Measurements from ENCODE around the gene SH3RF3. TPM values are rescaled to one million over a fixed set of nuclear protein-coding genes. Genes with fewer than 3 reads are reported as not detected.

Gene SH3RF3
- polyA plus RNA-seq, 1 donor (not counting 4 experiments of a cell fraction or from before 2014, with no cell fraction given), result 0.08 TPM

DNA sequence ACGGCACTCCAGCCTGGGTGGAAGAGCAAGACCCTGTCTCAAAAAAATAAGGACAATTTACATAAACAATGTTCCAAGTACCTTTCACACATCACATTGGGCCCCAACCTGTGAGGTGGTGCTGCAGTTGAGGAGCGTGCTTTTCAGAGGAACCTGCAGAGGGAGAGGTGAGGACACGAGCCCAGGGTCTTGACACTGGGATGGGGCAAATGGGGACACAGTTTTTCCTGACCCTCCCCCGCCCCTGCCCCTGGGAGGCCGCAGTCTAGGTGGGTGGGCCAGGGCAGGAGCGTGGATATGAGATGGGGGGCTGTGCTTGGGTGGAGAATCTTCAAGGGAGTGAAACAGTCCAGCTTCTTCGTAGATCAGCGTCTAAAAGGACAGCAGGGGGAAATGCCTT is 371.9 kb downstream of the SH3RF3 start:
- H3K4me1 ChIP-seq (ENCODE audit: control insufficient read depth, extremely low read depth, insufficient read depth, low read length), result no peaks in the 10 kb centered on the region
- no peaks in the 10 kb centered on the region for H3K79me2 ChIP-seq (ENCODE audit: control insufficient read depth, insufficient read depth, low read length)
- H3K9me3 ChIP-seq (ENCODE audit: control insufficient read depth, low read depth, low read length), result no peaks in the 10 kb centered on the region
- no peaks in the 10 kb centered on the region for H4K20me1 ChIP-seq (ENCODE audit: control insufficient read depth, extremely low read depth, insufficient read depth, low read length)
- no peak overlapping the region for H2AFZ ChIP-seq (ENCODE audit: control insufficient read depth, low read length)
- DNase-seq (ENCODE audit: low read depth, low spot score), result no peak
- H3K9me1 ChIP-seq (ENCODE audit: control insufficient read depth, extremely low read depth, insufficient read depth, low read length), result no peaks in the 10 kb centered on the region
- H3K4me3 ChIP-seq (ENCODE audit: control insufficient read depth in 2 of 3, extremely low read depth in 1 of 3, insufficient read depth in 2 of 3, low read depth in 1 of 3, low read length in 3 of 3), result no peak overlapping the region
- no peak overlapping the region for H3K27ac ChIP-seq (ENCODE audit: control insufficient read depth, insufficient read depth, low read length)
- H3K9ac ChIP-seq (ENCODE audit: control insufficient read depth, extremely low read depth, insufficient read depth, low read length), result no peak overlapping the region
- no peak overlapping the region for H3K4me2 ChIP-seq (ENCODE audit: control insufficient read depth, extremely low read depth, insufficient read depth, low read depth, low read length)
- no peaks in the 10 kb centered on the region for H3K36me3 ChIP-seq (ENCODE audit: control insufficient read depth in 2 of 2, extremely low read depth in 1 of 2, insufficient read depth in 2 of 2, low read length in 2 of 2)
- FAIRE-seq, result no peak
- dilution Hi-C loops (cut with MboI; ENCODE audit: extremely low pct_ligation_motif_present, low sequenced_read_pairs), result no loop called here
- TF ChIP-seq CTCF (optimal IDR thresholded peaks at IDR 0.05 in 1 of 3, IDR thresholded peaks at IDR 0.05 in 1 of 3, conservative IDR thresholded peaks at IDR 0.05 in 1 of 3; ENCODE audit: extremely low read depth in 1 of 3, insufficient read depth in 2 of 3, low read length in 3 of 3) (no peak), EZH2 (IDR thresholded peaks at IDR 0.05; ENCODE audit: low read length) (no peak)
- H3K27me3 ChIP-seq (ENCODE audit: control insufficient read depth, extremely low read depth, insufficient read depth, low read length), result peaks cover 7% of the 10 kb centered on the region

DNA sequence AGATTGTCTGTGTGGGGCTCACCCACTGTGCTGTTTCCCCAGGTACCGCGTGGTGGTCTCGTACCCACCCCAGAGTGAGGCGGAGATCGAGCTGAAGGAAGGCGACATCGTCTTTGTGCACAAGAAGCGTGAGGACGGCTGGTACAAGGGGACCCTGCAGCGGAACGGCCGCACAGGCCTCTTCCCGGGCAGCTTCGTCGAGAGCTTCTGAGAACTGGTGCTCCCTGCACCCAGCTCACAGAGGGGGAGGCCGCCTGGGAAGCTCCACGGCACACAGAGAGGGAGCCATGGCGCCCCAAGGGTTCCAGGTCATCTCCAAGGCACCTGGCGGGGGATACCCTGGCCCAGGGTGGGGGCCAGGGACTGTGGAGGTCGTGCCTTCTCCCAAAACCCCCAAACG is 372.5 kb downstream of the SH3RF3 start:
- TF ChIP-seq EZH2 (IDR thresholded peaks at IDR 0.05; ENCODE audit: low read length) (no peak), CTCF (optimal IDR thresholded peaks at IDR 0.05 in 1 of 3, IDR thresholded peaks at IDR 0.05 in 1 of 3, conservative IDR thresholded peaks at IDR 0.05 in 1 of 3; ENCODE audit: extremely low read depth in 1 of 3, insufficient read depth in 2 of 3, low read length in 3 of 3) (no peak)
- Histone ChIP-seq H3K9me3 (ENCODE audit: control insufficient read depth, low read depth, low read length) (no peaks in the 10 kb centered on the region), H3K9me1 (ENCODE audit: control insufficient read depth, extremely low read depth, insufficient read depth, low read length) (no peaks in the 10 kb centered on the region), H3K27ac (ENCODE audit: control insufficient read depth, insufficient read depth, low read length) (no peak overlapping the region), H3K27me3 (ENCODE audit: control insufficient read depth, extremely low read depth, insufficient read depth, low read length) (peaks cover 7% of the 10 kb centered on the region), H3K9ac (ENCODE audit: control insufficient read depth, extremely low read depth, insufficient read depth, low read length) (no peak overlapping the region), H3K4me1 (ENCODE audit: control insufficient read depth, extremely low read depth, insufficient read depth, low read length) (no peaks in the 10 kb centered on the region), H3K4me2 (ENCODE audit: control insufficient read depth, extremely low read depth, insufficient read depth, low read depth, low read length) (no peak overlapping the region), H3K36me3 (ENCODE audit: control insufficient read depth in 2 of 2, extremely low read depth in 1 of 2, insufficient read depth in 2 of 2, low read length in 2 of 2) (no peaks in the 10 kb centered on the region), H4K20me1 (ENCODE audit: control insufficient read depth, extremely low read depth, insufficient read depth, low read length) (no peaks in the 10 kb centered on the region), H2AFZ (ENCODE audit: control insufficient read depth, low read length) (no peak overlapping the region), H3K4me3 (ENCODE audit: control insufficient read depth in 2 of 3, extremely low read depth in 1 of 3, insufficient read depth in 2 of 3, low read depth in 1 of 3, low read length in 3 of 3) (no peak overlapping the region), H3K79me2 (ENCODE audit: control insufficient read depth, insufficient read depth, low read length) (no peaks in the 10 kb centered on the region)
- DNase-seq (ENCODE audit: low read depth, low spot score) (no peak), FAIRE-seq (no peak)
- dilution Hi-C loops (cut with MboI; ENCODE audit: extremely low pct_ligation_motif_present, low sequenced_read_pairs), result no loop called here

Data from keratinocyte (primary cell).